Measurements from ENCODE around the gene FAAP20. TPM values are rescaled to one million over a fixed set of nuclear protein-coding genes. Genes with fewer than 3 reads are reported as not detected.

Gene FAAP20
- total RNA-seq, 5 donors from 2014 or later (not counting 1 experiment from before 2014, with no cell fraction given): 52.9 to 74.8 (median 68.2) TPM

DNA sequence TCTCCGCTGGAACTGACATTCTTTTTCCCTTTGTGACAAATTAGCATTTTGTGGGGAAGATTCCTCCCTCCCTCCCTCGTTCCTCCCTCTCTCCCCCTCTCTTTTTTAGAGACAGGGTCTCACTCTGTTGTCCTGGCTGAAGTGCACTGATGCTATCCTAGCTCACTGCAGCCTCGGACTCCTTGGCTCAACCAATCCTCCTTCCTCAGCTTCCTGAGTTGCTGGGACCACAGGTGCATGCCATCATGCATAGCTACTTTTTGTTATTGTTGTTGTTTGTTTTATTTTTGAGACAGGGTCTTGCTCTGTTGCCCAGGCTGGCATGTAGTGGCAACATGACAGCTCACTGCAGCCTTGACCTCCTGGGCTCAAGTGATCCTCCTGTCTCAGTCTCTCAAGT is 26.7 kb upstream of the FAAP20 start:
- H3K4me1 Mint-ChIP-seq: peaks cover 2 to 8% (median 6%) of the 10 kb centered on the region in 3 donors
- no peaks in the 10 kb centered on the region for H3K36me3 ChIP-seq (ENCODE audit: control insufficient read depth in 2 of 2, extremely low read depth in 1 of 2, insufficient read depth in 1 of 2, low read length in 1 of 2)
- peaks cover 0 to 7% (median 5%) of the 10 kb centered on the region in 3 donors for H3K9me3 Mint-ChIP-seq
- H3K4me1 ChIP-seq (ENCODE audit: control insufficient read depth in 1 of 2, extremely low read depth in 1 of 2, insufficient read depth in 2 of 2, low read length in 2 of 2): peaks cover 0 to 2% of the 10 kb centered on the region in 2 experiments
- no peak overlapping the region for H3K4me3 ChIP-seq (ENCODE audit: control insufficient read depth in 1 of 2, extremely low read depth in 1 of 2, low read length in 1 of 2)
- no peak overlapping the region for H3K27ac ChIP-seq (ENCODE audit: low read length)
- no CpG with 5 or more reads among the region's 3 CpGs for WGBS (ENCODE audit: insufficient coverage)
- H3K4me3 Mint-ChIP-seq: no peak overlapping the region
- DNase-seq (no peak), ATAC-seq (replicated peaks in 1 of 4) (no peak)
- ChIA-PET POLR2A (interaction anchor here in 1 of 2 donors (0.7 kb wide), 1 partner anchor 73 kb away, joined by 21 read pairs; no protein-coding TSS in a partner anchor), CTCF (no interaction called here)
- no peaks in the 10 kb centered on the region for H3K36me3 Mint-ChIP-seq
- H3K9me3 ChIP-seq: no peaks in the 10 kb centered on the region
- no peaks in the 10 kb centered on the region for H3K27me3 Mint-ChIP-seq
- H3K27ac Mint-ChIP-seq: peak overlapping the region in 1 of 2 donors; percentile 68
- H3K27me3 ChIP-seq (replicated peaks in 1 of 2; ENCODE audit: control insufficient read depth in 2 of 2, extremely low read depth in 1 of 2, insufficient read depth in 2 of 2, low read length in 1 of 2): peaks cover 0 to under 1% of the 10 kb centered on the region in 2 experiments

DNA sequence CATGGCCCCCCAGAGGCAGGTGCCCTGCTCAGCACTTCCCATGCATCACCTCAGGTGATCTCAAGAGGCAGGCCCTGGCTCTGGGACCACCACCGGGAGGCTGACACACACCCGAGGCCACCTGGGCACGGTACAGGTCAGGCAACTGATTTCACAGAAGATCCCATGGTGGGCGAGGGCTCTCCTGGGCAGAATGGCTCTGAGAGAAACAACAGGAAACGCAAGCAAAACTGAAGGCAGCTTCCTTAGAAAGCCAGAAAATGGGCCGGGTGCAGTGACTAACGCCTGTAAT is 22.1 kb upstream of the FAAP20 start:
- peaks cover 2 to 10% (median 6%) of the 10 kb centered on the region in 3 donors for H3K4me1 Mint-ChIP-seq
- ATAC-seq (replicated peaks in 1 of 4) (no peak), DNase-seq (no peak)
- peaks cover 0 to 36% of the 10 kb centered on the region in 2 experiments for H3K27me3 ChIP-seq (replicated peaks in 1 of 2; ENCODE audit: control insufficient read depth in 2 of 2, extremely low read depth in 1 of 2, insufficient read depth in 2 of 2, low read length in 1 of 2)
- CTCF ChIA-PET: no interaction called here
- no peaks in the 10 kb centered on the region for H3K36me3 Mint-ChIP-seq
- peaks cover 0 to 7% (median 5%) of the 10 kb centered on the region in 3 donors for H3K9me3 Mint-ChIP-seq
- H3K27me3 Mint-ChIP-seq: no peaks in the 10 kb centered on the region
- no peaks in the 10 kb centered on the region for H3K9me3 ChIP-seq
- no peak overlapping the region for H3K27ac Mint-ChIP-seq
- POLR2A ChIA-PET: no interaction called here
- no peaks in the 10 kb centered on the region for H3K36me3 ChIP-seq (ENCODE audit: control insufficient read depth in 2 of 2, extremely low read depth in 1 of 2, insufficient read depth in 1 of 2, low read length in 1 of 2)
- H3K4me1 ChIP-seq (ENCODE audit: control insufficient read depth in 1 of 2, extremely low read depth in 1 of 2, insufficient read depth in 2 of 2, low read length in 2 of 2): peaks cover 3 to 18% of the 10 kb centered on the region in 2 experiments
- 82% methylated on average over 5 of the region's 7 CpGs for WGBS (ENCODE audit: insufficient coverage)
- no peak overlapping the region for H3K27ac ChIP-seq (ENCODE audit: low read length)
- no peak overlapping the region for H3K4me3 Mint-ChIP-seq
- H3K4me3 ChIP-seq (ENCODE audit: control insufficient read depth in 1 of 2, extremely low read depth in 1 of 2, low read length in 1 of 2): no peak overlapping the region

DNA sequence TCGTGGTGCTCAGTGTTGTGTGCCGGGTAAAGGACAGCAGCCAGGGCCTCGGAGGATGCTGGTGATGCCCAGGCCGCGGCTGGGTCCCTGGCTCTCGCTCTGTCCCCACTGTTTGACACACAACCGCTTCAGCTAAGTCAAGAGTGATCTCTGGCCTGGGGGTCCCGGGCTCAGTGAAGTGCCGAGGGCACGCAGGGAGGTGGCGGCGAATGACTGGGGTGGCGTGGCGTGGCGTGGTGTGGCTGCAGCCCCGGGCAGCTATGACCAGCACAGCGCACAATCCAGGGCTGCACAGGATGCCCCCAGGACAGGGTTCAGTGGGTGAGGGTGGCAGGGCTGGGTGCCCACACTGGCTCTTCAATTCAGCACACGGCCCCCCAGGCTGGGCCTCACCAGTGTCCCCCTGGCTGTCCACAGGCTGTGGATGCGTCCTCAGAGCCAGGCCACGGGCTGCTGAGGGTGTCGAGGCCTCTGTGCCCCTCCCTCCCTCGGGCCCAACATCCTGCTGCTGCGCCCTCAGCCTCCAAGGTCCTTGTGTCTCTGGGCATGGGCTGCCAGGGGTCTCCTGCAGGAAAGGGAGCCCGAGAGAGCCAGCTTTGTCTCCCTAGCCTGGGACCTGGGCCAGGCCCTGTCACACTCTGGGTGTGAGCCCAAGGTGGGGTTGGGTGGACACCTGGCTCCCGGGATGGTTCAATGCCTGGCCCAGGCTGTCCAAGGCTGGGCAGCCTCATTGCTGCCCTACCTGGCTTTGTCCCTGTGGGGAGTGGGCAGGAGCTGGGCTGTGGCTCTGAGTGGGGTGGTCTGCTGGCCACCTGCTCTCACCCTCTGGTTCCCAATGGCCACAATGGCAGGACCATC is 21.6 kb upstream of the FAAP20 start:
- H3K27me3 Mint-ChIP-seq: no peaks in the 10 kb centered on the region
- Histone ChIP-seq H3K4me1 (ENCODE audit: control insufficient read depth in 1 of 2, extremely low read depth in 1 of 2, insufficient read depth in 2 of 2, low read length in 2 of 2) (peaks cover 3 to 18% of the 10 kb centered on the region in 2 experiments), H3K36me3 (ENCODE audit: control insufficient read depth in 2 of 2, extremely low read depth in 1 of 2, insufficient read depth in 1 of 2, low read length in 1 of 2) (no peaks in the 10 kb centered on the region), H3K27ac (ENCODE audit: low read length) (no peak overlapping the region), H3K4me3 (ENCODE audit: control insufficient read depth in 1 of 2, extremely low read depth in 1 of 2, low read length in 1 of 2) (no peak overlapping the region), H3K9me3 (no peaks in the 10 kb centered on the region), H3K27me3 (replicated peaks in 1 of 2; ENCODE audit: control insufficient read depth in 2 of 2, extremely low read depth in 1 of 2, insufficient read depth in 2 of 2, low read length in 1 of 2) (peaks cover 0 to 36% of the 10 kb centered on the region in 2 experiments)
- DNase-seq (no peak), ATAC-seq (replicated peaks in 1 of 4) (no peak)
- ChIA-PET POLR2A (no interaction called here), CTCF (no interaction called here)
- WGBS (ENCODE audit: insufficient coverage): 94% methylated on average over 22 of the region's 25 CpGs
- no peak overlapping the region for H3K27ac Mint-ChIP-seq
- peaks cover 0 to 7% (median 5%) of the 10 kb centered on the region in 3 donors for H3K9me3 Mint-ChIP-seq
- no peaks in the 10 kb centered on the region for H3K36me3 Mint-ChIP-seq
- H3K4me3 Mint-ChIP-seq: no peak overlapping the region
- H3K4me1 Mint-ChIP-seq: peaks cover 2 to 10% (median 6%) of the 10 kb centered on the region in 3 donors

DNA sequence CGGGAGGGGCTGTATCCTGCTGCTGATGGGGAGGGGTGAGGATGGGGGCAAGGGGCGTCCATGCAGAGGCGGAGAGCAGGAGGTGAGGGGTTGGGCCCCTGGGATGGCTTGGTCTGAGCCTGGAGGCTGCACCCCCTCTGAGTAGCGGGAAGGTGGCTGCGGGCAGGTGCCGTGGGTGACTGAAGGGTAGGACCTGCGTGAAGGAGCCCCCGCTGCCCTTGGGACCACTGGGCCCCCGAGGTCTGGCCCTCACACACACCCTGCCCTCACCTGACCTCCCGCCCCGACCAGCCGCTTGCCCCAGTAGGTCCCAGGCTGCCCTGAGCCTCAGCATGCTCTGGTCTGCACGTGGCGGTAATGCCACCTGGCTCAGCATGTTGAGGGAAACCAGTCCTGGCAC is 20.8 kb upstream of the FAAP20 start:
- CTCF ChIA-PET: no interaction called here

DNA sequence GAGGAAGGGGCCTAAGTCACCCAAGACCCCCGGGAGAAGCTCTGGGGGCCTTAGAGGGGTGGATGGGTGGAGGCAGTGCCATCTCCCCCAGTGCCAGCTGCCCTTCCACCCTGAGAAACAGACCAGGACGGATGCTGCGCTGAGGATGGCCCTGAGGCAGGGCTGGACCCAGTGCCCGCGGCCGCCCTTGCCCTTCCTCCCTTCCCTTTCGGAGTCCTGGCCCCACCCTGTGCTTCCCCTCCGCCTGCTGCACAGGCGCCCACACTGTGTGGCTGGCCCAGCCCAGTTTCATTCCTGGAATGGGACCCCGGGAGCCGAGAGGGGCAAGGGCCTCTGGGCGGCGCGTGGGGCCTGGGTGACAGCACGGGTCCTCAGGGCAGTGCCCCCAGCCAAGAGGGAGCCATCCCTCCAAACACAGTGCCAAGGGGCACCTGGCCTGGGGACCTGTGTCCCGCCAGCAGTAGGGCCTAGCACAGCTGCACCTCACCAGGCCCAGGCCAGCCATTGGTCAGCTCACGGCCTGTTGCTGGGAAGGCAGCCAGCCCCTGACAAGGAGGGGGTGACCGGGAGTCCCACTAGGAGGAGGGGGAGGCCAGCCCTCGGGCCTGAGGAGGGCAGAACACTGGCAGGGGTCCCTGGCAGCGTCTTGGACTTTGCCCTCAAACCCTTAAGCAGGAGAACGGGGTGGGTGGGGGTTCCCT is 20.1 kb upstream of the FAAP20 start:
- no peak for DNase-seq
- H3K36me3 Mint-ChIP-seq: no peaks in the 10 kb centered on the region
- peaks cover 2 to 10% (median 6%) of the 10 kb centered on the region in 3 donors for H3K4me1 Mint-ChIP-seq
- no peaks in the 10 kb centered on the region for H3K9me3 ChIP-seq
- POLR2A ChIA-PET: interaction anchor here in 1 of 2 donors (0.6 kb wide), 1 partner anchor 25 kb away, joined by 3 read pairs; no protein-coding TSS in a partner anchor
- no peaks in the 10 kb centered on the region for H3K36me3 ChIP-seq (ENCODE audit: control insufficient read depth in 2 of 2, extremely low read depth in 1 of 2, insufficient read depth in 1 of 2, low read length in 1 of 2)
- peaks cover 3 to 18% of the 10 kb centered on the region in 2 experiments for H3K4me1 ChIP-seq (ENCODE audit: control insufficient read depth in 1 of 2, extremely low read depth in 1 of 2, insufficient read depth in 2 of 2, low read length in 2 of 2)
- no peak overlapping the region for H3K27ac ChIP-seq (ENCODE audit: low read length)
- CTCF ChIA-PET: no interaction called here
- no peak for ATAC-seq (replicated peaks in 1 of 4)
- H3K27ac Mint-ChIP-seq: no peak overlapping the region
- H3K4me3 Mint-ChIP-seq: no peak overlapping the region
- WGBS (ENCODE audit: insufficient coverage): 95% methylated on average over 9 of the region's 21 CpGs
- H3K27me3 ChIP-seq (replicated peaks in 1 of 2; ENCODE audit: control insufficient read depth in 2 of 2, extremely low read depth in 1 of 2, insufficient read depth in 2 of 2, low read length in 1 of 2): peaks cover 0 to 36% of the 10 kb centered on the region in 2 experiments
- no peaks in the 10 kb centered on the region for H3K27me3 Mint-ChIP-seq
- H3K9me3 Mint-ChIP-seq: peaks cover 0 to 7% (median 5%) of the 10 kb centered on the region in 3 donors
- H3K4me3 ChIP-seq (ENCODE audit: control insufficient read depth in 1 of 2, extremely low read depth in 1 of 2, low read length in 1 of 2): no peak overlapping the region

More for the DNA sequence above, 20.8 kb upstream of the FAAP20 start:
- H3K27ac Mint-ChIP-seq: no peak overlapping the region
- no peak for ATAC-seq (replicated peaks in 1 of 4)
- no peaks in the 10 kb centered on the region for H3K27me3 Mint-ChIP-seq
- Histone ChIP-seq H3K9me3 (no peaks in the 10 kb centered on the region), H3K36me3 (ENCODE audit: control insufficient read depth in 2 of 2, extremely low read depth in 1 of 2, insufficient read depth in 1 of 2, low read length in 1 of 2) (no peaks in the 10 kb centered on the region), H3K4me1 (ENCODE audit: control insufficient read depth in 1 of 2, extremely low read depth in 1 of 2, insufficient read depth in 2 of 2, low read length in 2 of 2) (peaks cover 3 to 18% of the 10 kb centered on the region in 2 experiments), H3K27me3 (replicated peaks in 1 of 2; ENCODE audit: control insufficient read depth in 2 of 2, extremely low read depth in 1 of 2, insufficient read depth in 2 of 2, low read length in 1 of 2) (peaks cover 0 to 36% of the 10 kb centered on the region in 2 experiments), H3K4me3 (ENCODE audit: control insufficient read depth in 1 of 2, extremely low read depth in 1 of 2, low read length in 1 of 2) (no peak overlapping the region), H3K27ac (ENCODE audit: low read length) (no peak overlapping the region)
- no peaks in the 10 kb centered on the region for H3K36me3 Mint-ChIP-seq
- H3K4me1 Mint-ChIP-seq: peaks cover 2 to 10% (median 6%) of the 10 kb centered on the region in 3 donors
- DNase-seq: no peak
- H3K4me3 Mint-ChIP-seq: no peak overlapping the region
- 94% methylated on average over 14 of the region's 14 CpGs for WGBS (ENCODE audit: insufficient coverage)
- peaks cover 0 to 7% (median 5%) of the 10 kb centered on the region in 3 donors for H3K9me3 Mint-ChIP-seq
- POLR2A ChIA-PET: no interaction called here

Measured in T-cell (primary cell).